ENCODE data around the gene ZBTB20. TPM values are rescaled to one million over a fixed set of nuclear protein-coding genes. Genes with fewer than 3 reads are reported as not detected.

ZBTB20 gene
- total RNA-seq, 4 donors from 2014 or later, result 69.9 to 112 (median 80.8) TPM

- DNase-seq (ENCODE audit: extremely low spot score), result no peak
- no peaks in the 10 kb centered on the region for H3K27me3 ChIP-seq
- TF ChIP-seq, protein P1, sequence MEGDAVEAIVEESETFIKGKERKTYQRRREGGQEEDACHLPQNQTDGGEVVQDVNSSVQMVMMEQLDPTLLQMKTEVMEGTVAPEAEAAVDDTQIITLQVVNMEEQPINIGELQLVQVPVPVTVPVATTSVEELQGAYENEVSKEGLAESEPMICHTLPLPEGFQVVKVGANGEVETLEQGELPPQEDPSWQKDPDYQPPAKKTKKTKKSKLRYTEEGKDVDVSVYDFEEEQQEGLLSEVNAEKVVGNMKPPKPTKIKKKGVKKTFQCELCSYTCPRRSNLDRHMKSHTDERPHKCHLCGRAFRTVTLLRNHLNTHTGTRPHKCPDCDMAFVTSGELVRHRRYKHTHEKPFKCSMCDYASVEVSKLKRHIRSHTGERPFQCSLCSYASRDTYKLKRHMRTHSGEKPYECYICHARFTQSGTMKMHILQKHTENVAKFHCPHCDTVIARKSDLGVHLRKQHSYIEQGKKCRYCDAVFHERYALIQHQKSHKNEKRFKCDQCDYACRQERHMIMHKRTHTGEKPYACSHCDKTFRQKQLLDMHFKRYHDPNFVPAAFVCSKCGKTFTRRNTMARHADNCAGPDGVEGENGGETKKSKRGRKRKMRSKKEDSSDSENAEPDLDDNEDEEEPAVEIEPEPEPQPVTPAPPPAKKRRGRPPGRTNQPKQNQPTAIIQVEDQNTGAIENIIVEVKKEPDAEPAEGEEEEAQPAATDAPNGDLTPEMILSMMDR (IDR thresholded peaks at IDR 0.05), result no peak
- no peak for TF ChIP-seq POLR2A (IDR thresholded peaks at IDR 0.05; ENCODE audit: low read depth)
- no peak for TF ChIP-seq POLR2AphosphoS5 (IDR thresholded peaks at IDR 0.05)
- no peak for TF ChIP-seq EP300 (IDR thresholded peaks at IDR 0.05)
- H3K4me1 ChIP-seq, result peaks cover 0 to 15% (median 8%) of the 10 kb centered on the region in 4 donors
- 93% methylated on average over 7 of the region's 7 CpGs for WGBS
- H3K4me3 ChIP-seq, result no peak overlapping the region
- H3K27ac ChIP-seq (replicated peaks in 1 of 4), result no peak overlapping the region
- H3K9me3 ChIP-seq, result no peaks in the 10 kb centered on the region
- H3K36me3 ChIP-seq, result no peaks in the 10 kb centered on the region
- intact Hi-C loops (cut with DNase I), result no loop called here
These were observed 432.1 kb downstream of the ZBTB20 start for GRCh38 chr3:114714957-114715460.

DNA sequence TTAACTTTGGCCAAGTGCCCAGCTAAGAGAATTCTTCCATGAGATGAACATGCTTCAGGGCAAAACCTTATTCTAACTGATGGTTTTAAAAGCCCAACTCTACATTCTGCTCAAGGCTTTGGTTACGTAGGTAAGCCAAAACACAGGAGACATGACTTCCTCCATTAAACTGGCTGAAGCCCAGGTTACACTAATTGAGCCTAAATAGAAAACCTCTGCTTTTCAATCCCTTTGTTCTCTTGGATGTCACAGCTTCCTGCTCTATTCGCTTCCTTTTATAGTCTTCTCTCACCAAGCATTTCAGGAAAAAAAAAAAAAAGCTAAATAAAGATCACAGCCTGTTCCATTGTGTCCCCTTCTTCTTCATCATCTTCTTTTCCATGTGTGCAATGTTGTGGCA is 432.9 kb downstream of the ZBTB20 start:
- no peaks in the 10 kb centered on the region for H3K9me3 ChIP-seq
- no peak overlapping the region for H3K4me3 ChIP-seq
- 77% methylated on average over 2 of the region's 2 CpGs for WGBS
- H3K4me1 ChIP-seq, result peaks cover 0 to 15% (median 5%) of the 10 kb centered on the region in 4 donors
- no peak overlapping the region for H3K27ac ChIP-seq (replicated peaks in 1 of 4)
- no peak for DNase-seq (ENCODE audit: extremely low spot score)
- intact Hi-C loops (cut with DNase I), result no loop called here
- no peaks in the 10 kb centered on the region for H3K27me3 ChIP-seq
- TF ChIP-seq EP300 (IDR thresholded peaks at IDR 0.05) (no peak), POLR2A (IDR thresholded peaks at IDR 0.05; ENCODE audit: low read depth) (no peak), POLR2AphosphoS5 (IDR thresholded peaks at IDR 0.05) (no peak)
- TF ChIP-seq, protein P1 (IDR thresholded peaks at IDR 0.05), result no peak
- no peaks in the 10 kb centered on the region for H3K36me3 ChIP-seq

DNA sequence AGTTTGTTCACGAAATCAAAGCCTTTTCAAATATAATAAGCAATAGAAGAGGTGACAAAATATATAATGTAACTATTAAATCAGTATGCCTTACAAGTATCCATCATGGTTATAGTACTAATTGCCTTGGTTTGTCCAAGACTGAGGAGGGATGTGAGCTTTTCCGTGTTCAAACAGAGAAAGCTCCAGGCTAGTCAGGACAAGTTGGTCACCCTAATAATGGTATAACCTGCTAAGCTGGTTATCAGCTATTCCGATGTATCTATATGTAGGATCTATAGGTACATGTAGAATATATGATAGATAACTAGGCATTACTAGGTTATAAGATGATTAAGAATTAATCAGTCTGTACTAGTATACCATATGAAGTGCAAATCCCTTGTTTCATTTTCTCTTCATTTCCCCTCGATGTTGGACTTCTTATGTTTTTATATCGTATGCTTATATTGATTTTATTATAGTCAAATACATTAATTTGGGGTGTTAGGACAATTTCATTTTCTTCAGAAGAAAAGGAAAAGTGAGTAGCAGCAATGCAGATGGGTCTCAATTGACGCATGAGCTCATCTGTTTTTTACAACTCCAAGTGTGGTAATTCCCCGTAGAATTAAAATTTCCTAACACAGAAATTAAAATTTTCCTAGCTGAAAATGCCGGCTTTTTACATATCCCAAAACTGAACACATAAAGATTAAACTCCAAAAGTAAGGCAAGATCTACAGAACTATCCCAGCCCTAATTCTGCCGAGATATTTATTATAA is 434.2 kb downstream of the ZBTB20 start:
- 95% methylated on average over 9 of the region's 9 CpGs for WGBS
- H3K9me3 ChIP-seq, result no peaks in the 10 kb centered on the region
- intact Hi-C loops (cut with DNase I), result no loop called here

DNA sequence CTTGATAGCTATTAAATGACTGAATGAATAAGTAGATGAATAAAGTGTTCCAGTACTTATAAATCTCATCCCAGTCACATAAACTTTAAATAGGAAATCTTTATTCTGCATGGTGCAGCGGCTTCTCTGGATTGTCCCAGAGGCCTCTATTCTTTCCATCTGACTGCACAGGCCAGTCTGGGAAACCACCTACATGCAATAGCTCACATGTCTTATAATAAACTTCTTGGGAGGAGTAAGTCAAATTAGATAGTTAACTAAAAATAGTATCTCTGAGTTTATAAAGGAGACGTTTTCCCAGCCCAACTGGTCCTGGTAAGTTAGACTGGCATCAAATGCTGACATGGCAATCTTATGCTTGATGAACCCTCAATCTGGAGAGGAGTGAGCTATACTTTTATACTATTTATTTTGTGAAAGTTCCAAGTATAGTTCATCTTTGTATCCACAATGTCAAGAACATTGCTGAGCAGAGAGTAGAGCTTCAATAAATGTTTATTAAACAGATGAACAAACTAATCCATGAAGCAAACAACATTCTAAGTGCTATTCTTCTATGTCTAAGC is 435.7 kb downstream of the ZBTB20 start:
- Histone ChIP-seq H3K4me3 (no peak overlapping the region), H3K27me3 (no peaks in the 10 kb centered on the region), H3K4me1 (peaks cover 6 to 15% (median 7%) of the 10 kb centered on the region in 4 donors), H3K27ac (replicated peaks in 1 of 4) (no peak overlapping the region), H3K9me3 (no peaks in the 10 kb centered on the region), H3K36me3 (no peaks in the 10 kb centered on the region)
- DNase-seq (ENCODE audit: extremely low spot score), result no peak
- TF ChIP-seq, protein P1 (IDR thresholded peaks at IDR 0.05), result no peak
- TF ChIP-seq POLR2A (IDR thresholded peaks at IDR 0.05; ENCODE audit: low read depth), result no peak
- TF ChIP-seq POLR2AphosphoS5 (IDR thresholded peaks at IDR 0.05), result no peak
- TF ChIP-seq EP300 (IDR thresholded peaks at IDR 0.05), result no peak
- intact Hi-C loops (cut with DNase I), result no loop called here
- 60% methylated on average over 2 of the region's 2 CpGs for WGBS

More for the DNA sequence above, 434.2 kb downstream of the ZBTB20 start:
- no peak for TF ChIP-seq POLR2A (IDR thresholded peaks at IDR 0.05; ENCODE audit: low read depth)
- TF ChIP-seq POLR2AphosphoS5 (IDR thresholded peaks at IDR 0.05), result no peak
- TF ChIP-seq, protein P1 (IDR thresholded peaks at IDR 0.05), result no peak
- no peak for TF ChIP-seq EP300 (IDR thresholded peaks at IDR 0.05)
- no peaks in the 10 kb centered on the region for H3K27me3 ChIP-seq
- peak overlapping the region in 1 of 4 donors; percentile 35 for H3K27ac ChIP-seq (replicated peaks in 1 of 4)
- no peak for DNase-seq (ENCODE audit: extremely low spot score)
- H3K36me3 ChIP-seq, result no peaks in the 10 kb centered on the region
- no peak overlapping the region for H3K4me3 ChIP-seq
- peaks cover 0 to 15% (median 3%) of the 10 kb centered on the region in 4 donors for H3K4me1 ChIP-seq

Measured in esophagus muscularis mucosa (tissue), 4 donors.